ENCODE measurements around the gene ATG10.
"Not testable (repeated sequence)": the region's sequence is repeated elsewhere in the genome, so short reads cannot be mapped to it uniquely, and the experiment has no call there.

Gene ATG10

DNA sequence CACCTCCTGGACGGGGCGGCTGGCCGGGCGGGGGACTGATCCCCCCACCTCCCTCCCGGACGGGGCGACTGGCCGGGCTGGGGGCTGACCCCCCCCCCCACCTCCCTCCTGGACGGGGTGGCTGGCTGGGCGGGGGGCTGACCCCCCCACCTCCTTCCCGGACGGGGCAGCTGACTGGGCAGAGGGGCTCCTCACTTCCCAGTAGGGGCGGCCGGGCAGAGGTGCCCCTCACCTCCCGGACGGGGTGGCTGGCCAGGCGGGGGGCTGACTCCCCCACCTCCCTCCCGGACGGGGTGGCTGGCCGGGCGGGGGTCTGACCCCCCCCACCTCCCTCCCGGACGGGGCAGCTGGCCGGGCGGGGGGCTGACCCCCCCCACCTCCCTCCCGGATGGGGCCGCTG lies 11.3 kb downstream of the ATG10 start:
- not testable (repeated sequence) for DNase-seq

DNA sequence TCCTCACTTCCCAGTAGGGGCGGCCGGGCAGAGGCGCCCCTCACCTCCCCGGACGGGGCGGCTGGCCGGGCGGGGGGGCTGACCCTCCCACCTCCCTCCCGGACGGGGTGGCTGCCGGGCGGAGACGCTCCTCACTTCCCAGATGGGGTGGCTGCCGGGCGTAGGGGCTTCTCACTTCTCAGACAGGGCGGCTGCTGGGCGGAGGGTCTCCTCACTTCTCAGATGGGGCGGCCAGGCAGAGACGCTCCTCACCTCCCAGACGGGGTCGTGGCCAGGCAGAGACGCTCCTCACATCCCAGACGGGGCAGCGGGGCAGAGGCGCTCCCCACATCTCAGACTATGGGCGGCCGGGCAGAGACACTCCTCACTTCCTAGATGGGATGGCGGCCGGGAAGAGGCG lies 11.7 kb downstream of the ATG10 start:
- DNase-seq = not testable (repeated sequence)

GRCh38 chr5:81986126-81986525 lies 14.3 kb downstream of the ATG10 start:
- DNase-seq = no peak

DNA sequence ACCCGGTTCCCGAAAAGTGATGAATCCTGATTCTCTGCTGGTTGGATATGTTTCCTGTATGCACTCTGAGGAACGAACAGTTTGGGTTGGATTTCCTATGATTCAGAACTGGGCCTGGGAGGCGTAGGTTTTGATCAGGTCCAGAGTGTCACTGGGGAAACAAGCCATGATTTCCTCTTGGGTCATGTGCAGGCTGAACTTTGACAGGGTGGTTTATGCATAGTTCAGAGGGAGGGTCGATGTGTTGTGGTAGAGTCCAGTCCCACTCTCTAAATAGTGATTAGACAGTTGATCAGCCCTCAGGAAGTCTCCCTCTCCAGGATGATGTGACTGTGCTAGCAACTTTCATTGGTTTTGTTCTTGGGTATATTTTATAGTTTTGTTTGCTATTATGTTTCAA lies 17.4 kb downstream of the ATG10 start:
- no peak for DNase-seq

- DNase-seq = no peak
Measured at GRCh38 chr5:81994679-81995078, 22.9 kb downstream of the ATG10 start.

DNA sequence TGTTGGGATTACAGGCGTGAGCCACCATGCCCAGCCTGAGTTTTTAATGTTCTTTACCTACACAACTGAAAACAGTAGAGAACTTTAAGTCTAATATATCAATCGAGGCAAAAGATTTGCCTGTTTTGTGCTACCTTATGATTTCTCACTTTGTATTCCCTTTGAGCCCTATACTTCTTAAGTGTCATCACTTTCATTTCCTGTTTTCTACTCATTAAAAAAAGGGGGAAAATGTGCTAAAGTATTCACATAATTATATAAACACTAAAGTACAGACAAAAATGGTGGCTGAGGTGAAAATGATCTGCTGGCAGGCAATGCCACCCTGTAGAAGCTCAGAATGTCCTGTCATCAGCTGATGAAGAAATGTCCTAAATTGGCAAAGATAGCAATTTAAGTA lies 23.6 kb downstream of the ATG10 start:
- DNase-seq = no peak

DNA sequence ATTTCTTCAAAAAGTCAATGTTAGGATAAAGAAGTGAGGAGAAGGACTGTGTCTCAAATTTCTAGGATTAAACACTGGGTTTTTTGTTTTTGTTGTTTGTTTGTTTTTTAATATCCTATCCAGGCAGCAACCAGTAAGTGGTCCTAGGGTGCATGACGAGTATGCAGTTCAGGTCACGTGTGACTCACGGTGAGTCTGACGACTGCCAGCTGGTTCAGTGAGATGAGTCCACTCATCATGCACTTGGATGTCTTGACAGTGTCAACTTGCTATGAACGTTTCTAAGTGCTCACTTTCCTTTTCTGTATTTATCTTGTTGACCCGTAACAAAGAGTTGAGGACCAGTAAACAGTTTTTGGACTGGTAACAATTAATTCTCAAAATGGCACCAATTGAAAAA lies 32.7 kb downstream of the ATG10 start:
- DNase-seq = no peak

- not testable (repeated sequence) for DNase-seq
Measured at GRCh38 chr5:82009869-82010268, 38.0 kb downstream of the ATG10 start.

DNA sequence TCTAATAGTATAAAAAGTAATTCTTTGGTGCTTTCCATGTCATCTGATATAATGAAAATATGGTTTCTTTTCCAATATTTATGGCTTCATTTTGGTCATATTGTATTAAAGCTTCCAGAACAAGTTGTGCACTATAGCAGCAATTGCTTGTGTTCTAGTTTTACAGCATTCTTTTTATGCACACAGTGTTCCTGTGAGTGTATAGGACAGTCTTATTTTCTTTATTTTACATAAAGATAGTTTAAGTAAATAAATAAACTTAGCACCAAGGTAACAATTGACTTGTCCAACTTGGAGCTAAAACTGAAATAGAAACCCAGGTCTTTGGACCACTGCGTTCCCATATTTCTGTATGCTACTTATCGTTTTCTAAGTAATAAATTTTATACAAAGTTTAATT lies 38.9 kb downstream of the ATG10 start:
- no peak for DNase-seq

DNA sequence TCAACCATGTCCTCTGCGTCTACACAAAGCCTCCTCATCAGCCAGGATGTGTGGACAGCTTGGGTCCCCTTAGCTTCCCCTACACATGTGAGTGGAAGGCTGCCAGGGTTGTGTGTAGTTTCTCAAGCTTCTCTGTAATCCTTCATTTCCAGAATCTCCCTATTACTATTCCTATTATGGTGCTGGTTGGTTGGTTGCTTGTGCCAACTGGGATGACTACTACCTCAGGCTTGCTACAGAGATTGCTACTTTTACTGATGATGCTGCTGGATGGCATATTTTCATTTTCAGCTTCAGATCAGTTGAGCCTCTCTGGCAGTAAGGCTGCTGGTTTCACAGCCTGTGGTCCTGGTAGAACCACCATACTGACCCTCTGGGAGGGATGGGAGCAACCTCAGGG lies 39.9 kb downstream of the ATG10 start:
- no peak for DNase-seq

DNA sequence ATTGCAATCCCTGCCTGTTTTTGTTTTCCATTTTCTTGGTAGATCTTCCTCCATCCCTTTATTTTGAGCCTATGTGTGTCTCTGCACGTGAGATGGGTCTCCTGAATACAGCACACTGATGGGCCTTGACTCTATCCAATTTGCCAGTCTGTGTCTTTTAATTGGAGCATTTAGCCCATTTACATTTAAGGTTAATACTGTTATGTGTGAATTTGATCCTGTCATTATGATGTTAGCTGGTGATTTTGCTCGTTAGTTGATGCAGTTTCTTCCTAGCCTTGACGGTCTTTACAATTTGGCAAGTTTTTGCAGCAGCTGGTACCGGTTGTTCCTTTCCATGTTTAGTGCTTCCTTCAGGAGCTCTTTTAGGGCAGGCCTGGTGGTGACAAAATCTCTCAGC lies 42.8 kb downstream of the ATG10 start:
- DNase-seq = not testable (repeated sequence)

GRCh38 chr5:82018462-82018861 lies 46.6 kb downstream of the ATG10 start:
- DNase-seq = no peak

GRCh38 chr5:82019342-82020138 lies 47.7 kb downstream of the ATG10 start:
- DNase-seq = no peak

DNA sequence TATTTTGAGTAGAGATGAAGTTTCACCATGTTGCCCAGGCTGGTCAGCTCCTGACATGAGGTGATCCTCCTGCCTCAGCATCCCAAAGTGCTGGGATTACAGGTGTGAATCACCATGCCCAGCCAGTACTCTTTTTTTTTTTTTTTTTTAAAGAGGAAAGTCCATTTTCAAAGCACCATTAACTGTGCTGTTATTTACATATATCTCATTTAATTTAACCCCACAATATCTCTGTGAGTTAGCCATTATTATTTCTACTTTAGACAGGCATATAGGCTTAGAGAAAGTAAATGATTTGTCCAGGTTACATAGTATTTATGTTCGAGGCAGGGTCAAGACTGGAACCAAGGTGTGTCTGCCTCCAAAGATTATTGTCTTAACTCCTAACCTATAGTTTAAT lies 50.7 kb downstream of the ATG10 start:
- no peak for DNase-seq

DNA sequence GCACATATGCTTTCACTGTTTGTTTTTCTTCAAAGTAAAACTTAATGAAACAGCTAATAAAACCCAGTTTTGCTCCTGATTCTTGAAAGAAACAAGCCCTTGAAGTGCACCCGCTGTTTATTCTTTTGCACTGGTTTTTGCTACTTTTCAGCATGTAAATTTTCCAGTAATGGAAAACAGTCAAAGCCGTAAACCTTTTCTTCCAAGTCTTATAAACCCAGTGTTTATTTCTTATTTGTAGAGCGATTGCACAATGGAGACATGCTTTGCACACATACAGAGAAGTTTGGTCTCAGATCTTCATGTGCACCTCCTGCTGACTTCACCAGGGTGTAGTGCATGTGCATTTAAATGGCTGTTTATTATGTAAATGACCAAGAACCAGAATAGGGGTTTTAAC lies 51.8 kb downstream of the ATG10 start:
- DNase-seq = no peak

- DNase-seq = no peak
Measured at GRCh38 chr5:82031220-82032119, 59.6 kb downstream of the ATG10 start.

DNA sequence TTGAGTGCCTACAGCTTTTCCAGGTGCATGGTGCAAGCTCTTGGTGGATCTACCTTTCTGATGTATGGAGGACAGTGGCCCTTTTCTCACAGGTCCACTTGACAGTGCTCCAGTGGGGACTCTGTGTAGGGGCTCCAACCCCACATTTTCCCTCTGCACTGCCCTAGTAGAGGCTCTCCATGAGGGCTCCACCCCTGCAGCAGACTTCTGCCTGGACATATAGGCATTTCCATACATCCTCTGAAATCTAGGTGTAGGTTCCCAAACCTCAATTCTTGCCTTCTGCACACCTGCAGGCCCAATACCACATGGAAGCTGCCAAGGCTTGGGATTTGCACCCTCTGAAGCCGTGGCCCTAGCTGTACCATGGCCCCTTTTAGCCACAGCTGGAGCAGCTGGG lies 71.1 kb downstream of the ATG10 start:
- not testable (repeated sequence) for DNase-seq

DNA sequence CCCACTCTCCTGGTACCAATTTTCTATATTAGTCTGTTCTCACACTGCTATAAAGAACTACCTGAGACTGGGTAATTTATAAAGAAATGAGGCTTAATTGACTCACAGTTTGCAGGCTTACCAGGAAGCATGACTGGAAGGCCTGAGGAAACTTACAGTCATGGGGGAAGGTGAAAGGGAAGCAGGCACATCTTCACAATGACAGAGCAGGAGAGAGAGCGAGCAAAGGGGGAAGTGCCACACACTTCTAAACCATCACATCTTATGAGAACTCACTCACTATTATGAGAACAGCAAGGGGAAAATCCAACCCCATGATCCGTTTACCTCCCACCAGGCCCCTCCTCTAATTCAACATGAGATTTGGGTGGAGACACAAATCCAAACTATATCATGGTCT lies 72.2 kb downstream of the ATG10 start:
- DNase-seq = peak; percentile 41

DNA sequence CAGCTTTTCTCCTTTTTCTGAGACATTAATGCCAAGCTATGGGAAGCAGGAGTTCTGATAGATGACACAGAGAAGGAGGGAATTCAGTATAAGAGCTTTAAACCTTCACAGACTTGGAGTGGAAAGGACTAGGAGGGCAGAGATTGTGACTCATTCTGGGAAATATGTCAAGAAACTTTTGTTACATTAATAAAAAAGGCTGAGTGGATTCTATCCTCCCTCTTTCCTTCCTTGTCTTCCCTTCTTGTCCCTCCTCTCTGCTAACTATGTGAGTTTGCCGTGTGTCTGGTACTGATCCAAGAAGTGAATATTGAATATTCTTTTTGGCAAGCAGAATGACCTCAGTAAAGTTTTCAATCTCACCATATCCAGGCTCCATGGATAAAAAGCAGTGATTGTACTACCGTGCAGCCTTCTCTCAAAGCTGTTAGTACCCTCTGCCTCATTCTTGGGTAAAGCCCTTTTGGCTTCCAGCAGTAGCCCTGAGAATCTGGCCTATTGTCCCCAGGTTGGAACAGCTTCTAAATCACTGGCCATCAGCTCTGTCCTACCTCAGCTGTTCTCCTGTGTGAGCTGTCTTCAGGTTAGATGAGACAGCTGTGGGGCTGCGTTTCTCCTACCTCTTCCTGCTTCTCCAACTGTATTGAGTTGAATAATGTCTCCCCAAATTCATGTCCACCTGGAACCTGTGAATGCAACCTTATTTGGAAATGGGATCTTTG lies 73.9 kb downstream of the ATG10 start:
- DNase-seq = no peak

- DNase-seq = no peak
Measured at GRCh38 chr5:82046276-82046647, 74.4 kb downstream of the ATG10 start.

- no peak for DNase-seq
Measured at GRCh38 chr5:82050955-82051354, 79.1 kb downstream of the ATG10 start.

DNA sequence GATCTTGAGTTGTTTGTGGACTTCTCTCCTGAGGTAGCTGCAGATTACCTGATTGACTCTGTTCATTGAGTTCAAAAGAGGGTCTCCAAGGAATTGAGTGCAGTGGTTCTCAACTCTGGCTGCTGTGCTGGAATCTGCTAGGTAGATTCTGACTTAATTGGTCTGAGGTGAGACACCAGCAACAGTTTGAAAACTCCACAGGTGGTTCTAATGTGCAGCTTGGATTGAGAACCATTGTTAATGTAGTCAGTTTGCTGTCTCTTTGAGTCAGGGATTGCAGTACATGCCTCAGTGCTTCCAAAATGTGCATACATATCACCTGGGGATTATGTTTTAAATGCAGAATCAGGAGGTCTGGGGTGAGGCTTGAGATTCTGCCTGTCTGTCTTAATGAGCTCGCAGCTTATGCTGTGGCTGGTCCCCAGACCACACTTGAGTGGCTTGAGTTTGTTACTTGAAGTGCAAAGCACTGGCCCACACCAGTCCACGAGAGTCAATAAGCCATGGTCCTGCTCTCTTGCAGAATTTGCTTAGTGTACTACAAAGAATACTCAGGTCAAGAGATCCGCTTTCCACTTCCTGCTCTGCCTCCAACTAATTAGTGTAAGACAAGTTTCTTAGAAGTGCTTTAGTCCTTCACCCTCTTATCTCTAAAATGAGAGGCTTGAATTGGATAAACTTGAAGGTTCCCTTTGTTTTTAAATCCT lies 82.3 kb downstream of the ATG10 start:
- DNase-seq = no peak

DNA sequence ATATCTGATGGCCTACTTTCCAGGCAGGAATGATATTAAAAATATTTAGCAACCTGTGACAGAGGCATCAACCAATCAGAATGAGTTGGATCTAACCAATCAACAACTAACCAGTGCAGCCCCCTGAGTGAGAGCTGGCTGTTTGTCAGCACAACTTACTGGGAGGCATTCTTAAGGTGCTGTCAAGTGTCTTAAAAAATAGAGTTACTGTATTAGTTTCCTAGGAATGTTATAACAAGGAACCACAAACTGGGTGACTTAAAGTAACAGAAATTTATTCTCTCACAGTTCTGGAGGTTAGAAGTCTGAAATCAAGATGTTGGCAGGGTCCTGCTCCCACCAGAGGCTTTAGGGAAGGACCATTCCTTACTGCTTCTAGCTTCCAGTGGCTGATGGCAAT lies 85.2 kb downstream of the ATG10 start:
- no peak for DNase-seq

Data from CD4-positive, alpha-beta T cell treated with Interferon gamma for 1 hour (primary cell).